GM18498 (cell line): ENCODE measurements around the gene RBL2.
"Not testable (repeated sequence)": the region's sequence is repeated elsewhere in the genome, so short reads cannot be mapped to it uniquely, and the experiment has no call there.

ENCODE experiments used
- ATAC-seq: cut with Tn5 transposase; IDR thresholded peaks from one replicate; pipeline ENCODE4 v1.9.1; 2021; ENCODE audit warnings: mild to moderate bottlenecking, moderate library complexity; ENCODE audit not compliant: unreplicated experiment

The RBL2 gene

DNA sequence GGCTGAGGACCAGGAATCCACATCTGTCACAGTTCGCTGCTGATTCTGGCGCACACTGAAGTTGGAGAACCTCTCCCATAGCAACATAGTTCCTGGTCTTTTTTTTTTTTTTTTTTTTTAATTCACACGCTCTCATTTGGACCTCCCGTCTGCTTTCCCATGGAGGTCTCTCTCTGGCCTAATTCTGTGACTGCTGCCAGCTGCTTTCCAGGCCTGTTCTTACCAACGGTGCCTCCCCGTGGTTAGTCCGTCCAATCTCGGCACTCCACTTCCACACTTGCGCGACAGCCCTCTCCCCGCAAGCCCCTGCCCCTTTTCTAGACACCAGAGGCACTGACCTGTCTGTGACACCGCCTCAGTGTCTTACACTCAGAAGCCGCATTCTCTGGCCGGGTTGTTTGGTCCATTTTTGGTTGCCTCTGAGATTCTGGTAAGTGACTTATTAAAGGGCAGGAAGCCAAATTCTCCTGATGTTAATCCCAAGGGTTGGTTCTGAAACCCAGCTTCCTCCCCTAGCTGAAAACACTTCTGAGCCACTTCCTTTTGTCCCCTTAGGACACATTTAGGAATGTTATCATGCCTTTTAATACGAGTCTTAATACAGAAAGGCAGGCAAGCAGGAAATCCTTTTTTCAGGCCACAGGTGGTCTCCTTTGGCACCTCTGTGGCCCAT lies 69.9 kb downstream of the RBL2 start:
- ATAC-seq: no peak

GRCh38 chr16:53504665-53505064 lies 70.4 kb downstream of the RBL2 start:
- ATAC-seq: no peak

- ATAC-seq: no peak
Observed at GRCh38 chr16:53506254-53506653, 72.0 kb downstream of the RBL2 start.

GRCh38 chr16:53507464-53508179 lies 73.4 kb downstream of the RBL2 start:
- no peak for ATAC-seq

DNA sequence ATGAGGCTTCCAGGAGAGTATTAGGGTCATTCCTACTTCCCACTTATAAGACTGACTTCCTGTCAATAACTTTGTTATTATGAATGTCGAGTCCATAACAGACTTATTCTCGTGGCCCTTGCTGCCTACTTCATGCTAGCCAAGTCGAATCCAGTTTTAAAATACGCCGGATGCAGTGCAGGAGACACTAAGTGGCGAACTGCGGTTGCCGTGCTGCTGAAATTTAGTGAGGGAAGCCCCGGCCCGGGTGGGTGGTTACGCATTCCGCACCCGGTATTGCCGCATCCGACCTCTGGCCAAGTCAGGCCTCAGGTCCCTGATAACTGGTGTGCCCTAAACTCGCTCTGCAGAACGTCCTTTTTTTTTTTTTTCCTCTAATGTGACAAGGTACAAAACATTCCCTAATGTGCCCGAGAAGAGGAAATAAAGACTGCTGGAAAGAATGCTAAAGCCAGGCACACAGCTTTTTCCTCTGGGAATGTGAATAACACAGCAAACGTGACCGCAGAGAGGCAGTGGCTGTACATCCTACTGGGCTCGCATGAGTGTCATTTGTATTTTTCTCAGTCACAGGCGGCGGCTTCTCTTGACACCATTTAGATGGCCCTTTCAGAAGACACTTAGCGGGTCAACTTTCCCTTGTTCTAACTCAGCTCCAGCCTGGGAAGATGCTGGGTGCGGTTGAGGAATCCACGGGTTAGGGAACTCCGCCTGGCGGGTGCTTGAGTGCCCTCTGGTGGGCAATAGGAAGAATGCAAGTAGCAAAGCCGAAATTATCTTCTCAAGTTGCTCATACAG lies 75.8 kb downstream of the RBL2 start:
- ATAC-seq: peak; percentile 61

- no peak for ATAC-seq
Observed at GRCh38 chr16:53510704-53511070, 76.4 kb downstream of the RBL2 start.

DNA sequence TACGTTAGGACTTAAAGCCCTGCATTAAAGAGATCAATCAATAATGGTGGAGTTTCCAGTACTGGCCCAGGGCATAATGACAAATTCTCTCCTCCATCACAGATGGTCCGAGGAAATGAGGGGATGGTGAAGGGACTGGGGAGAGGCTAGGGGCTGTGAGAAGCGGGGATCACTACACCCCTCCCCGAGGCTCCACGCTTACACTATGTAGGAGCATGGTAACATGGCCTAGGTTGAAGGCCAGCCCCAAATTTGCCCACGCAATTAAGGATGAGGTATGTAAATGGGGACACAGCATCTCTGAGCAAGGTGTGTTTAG lies 76.8 kb downstream of the RBL2 start:
- ATAC-seq: no peak

DNA sequence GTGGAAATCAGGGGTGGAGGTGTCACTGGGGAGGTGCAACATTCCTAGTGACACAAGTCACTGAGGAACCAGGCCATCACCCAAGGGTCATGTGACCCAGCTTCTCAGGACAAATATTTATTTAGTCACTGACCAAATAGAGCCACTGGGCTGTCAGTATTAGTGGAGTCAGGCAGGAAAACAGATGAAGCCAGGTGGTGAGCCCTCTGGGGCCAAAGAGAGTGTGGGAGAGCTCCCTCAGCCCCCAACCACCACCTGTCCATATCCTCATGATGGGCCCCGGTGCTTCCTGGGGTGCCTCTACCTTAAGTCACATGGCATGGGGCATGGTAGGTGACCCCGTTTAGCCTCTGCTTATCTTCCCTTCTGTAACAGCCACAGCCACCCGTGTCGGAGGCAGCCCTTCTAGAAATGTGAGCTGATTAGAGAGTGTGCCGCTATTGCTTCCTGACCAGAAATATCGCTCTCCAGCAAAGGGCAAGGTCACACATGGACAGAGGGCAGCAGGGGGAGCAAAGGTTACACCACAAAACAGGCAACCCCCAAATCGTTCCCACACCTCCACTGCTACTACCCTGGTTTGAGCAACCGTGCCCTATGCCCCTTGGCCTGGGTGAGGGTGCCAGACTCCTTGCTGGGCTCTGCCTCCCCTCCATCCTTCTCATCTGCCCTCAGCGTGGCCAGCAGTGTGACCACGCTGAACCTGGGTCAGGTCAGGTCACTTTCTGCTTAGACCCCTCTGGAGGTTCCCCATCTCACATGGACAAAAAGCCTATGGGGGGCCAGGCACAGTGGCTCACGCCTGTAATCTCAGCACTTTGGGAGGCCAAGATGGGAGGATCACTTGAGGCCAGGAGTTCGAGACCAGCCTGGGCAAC lies 77.4 kb downstream of the RBL2 start:
- no peak for ATAC-seq

GRCh38 chr16:53512795-53513194 lies 78.5 kb downstream of the RBL2 start:
- not testable (repeated sequence) for ATAC-seq

GRCh38 chr16:53515259-53515658 lies 81.0 kb downstream of the RBL2 start:
- no peak for ATAC-seq

DNA sequence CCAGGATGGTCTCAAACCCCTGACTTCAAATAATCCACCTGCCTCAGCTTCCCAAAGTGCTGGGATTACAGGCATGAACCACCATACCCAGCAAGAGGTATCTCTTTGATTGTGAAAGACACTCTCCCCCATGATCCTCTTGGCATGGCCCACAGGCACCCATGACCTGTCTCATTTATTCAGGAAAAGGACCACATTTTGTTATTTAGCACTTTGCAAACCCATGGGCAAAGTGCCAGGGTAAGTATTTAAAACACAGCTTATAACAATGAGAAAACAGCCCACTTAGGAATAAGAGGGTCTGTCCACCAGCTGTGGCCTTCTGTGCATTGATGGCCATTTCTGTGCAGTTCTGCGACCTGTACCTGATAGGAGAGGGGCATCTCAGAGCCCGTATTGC lies 81.5 kb downstream of the RBL2 start:
- ATAC-seq: no peak

- ATAC-seq: no peak
Observed at GRCh38 chr16:53517851-53518250, 83.6 kb downstream of the RBL2 start.

- ATAC-seq: peak; percentile 99
Observed at GRCh38 chr16:53518550-53519416, 84.5 kb downstream of the RBL2 start.

DNA sequence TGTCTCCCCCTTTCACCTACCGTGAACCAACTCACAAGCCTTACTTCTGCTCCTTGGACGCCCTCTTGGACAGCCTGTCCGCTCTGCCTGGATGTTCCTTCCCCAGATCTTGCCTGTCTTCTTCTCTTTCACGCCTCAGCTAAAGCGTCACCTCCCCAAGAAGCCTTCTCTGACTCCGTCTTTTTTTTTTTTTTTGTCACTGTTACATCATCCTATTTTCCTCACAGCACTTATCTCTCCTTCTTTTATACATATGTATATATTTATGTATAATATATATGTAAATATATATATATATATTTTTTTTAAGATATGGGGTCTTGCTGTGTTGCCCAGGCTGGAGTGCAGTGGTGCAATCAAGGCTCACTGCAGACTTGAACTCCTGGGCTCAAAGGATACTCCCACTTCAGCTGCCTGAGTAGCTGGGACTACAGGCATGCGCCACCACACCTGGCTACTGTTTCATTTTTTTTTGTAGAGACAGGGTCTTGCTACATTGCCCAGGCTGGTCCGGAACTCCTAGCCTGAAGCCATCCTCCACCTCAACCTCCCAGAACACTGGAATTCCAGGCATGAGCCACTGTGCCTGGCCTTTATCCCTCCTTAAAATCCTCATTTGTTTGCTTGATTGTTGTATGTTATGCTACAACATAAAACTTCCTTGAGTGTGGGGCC lies 85.3 kb downstream of the RBL2 start:
- peak; percentile 2 for ATAC-seq

DNA sequence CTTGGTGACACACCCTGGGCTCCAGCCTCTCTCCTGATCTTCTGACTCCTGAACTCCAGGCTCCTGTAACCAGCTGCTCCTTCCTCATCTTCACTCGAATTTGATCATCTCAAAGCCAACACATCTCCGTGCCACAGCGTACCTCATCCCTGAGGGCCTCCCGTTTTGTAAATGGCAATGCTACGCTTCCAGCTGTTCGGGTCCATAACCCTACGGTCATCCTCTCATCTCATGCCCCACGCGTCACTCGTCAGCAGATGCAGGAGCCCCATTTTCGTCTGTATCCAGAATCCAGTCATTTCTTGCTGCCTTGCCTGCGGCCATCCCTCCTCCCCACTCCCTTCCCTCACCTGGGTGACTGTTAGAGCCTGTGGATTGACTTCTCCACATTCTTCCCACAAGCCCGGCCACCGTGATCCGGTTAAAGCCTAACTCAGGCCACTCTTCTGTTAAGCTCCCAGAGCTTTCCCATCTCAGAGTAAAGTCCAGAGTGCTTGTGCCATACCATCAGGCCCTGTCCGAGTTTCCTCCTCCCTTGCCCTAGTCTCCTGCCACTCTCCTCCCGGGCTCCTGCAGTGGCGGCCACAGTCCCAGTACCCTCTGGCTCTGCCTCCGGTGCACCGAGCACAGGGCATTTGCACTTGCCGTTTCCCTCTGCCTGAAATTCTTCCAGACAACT lies 89.0 kb downstream of the RBL2 start:
- no peak for ATAC-seq

DNA sequence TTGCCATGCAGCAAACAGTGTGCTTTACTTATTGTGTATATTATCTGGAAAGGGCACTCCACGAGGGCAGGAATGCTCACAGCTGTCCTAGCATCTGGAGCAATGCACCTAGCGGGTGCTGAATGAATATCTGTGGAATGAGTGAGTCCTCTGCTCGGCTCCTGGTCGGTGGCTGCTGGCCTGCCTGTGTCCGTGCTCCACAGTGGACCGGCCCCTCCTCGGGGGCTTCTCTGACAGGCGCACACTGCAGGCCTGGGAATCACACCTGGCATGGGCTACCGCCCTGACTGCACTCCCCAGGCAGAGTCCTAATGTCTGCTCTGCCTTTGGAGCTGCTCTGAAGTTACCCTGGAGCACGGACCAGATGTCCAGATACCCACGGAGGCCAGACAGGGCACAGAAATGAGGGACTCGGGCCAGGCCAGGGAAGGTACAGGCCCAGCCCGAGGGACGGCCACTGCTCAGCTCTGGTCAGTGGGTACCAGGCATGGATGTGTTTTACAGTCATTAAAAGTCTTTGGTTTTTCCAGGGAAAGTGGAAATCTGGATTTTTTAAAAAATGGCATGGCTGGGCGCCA lies 89.8 kb downstream of the RBL2 start:
- no peak for ATAC-seq

GRCh38 chr16:53528797-53529196 lies 94.5 kb downstream of the RBL2 start:
- ATAC-seq: no peak

- ATAC-seq: no peak
Observed at GRCh38 chr16:53529513-53529912, 95.2 kb downstream of the RBL2 start.

DNA sequence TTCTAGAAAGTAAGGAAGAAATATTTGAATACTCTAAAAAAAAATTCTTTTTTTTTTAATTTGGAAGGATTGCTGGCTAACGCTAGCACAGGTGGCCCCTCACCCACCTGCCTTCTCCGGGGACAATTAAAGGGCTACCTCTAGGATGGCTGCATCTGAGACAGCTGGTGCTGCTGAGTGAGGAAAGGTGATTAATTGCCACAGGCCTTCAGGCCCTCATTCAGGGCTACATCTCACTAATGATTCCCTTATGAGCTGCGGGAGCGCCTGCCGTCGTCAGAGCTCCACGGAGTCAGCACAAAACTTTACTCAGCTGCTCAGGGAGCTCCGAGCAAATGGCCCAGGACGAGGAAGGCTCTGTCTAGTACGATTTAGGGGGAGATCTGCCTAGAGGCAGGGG lies 95.8 kb downstream of the RBL2 start:
- no peak for ATAC-seq
